Caco-2 (cell line): Measurements from ENCODE around the gene DNER. TPM values are rescaled to one million over a fixed set of nuclear protein-coding genes. Genes with fewer than 3 reads are reported as not detected.

Source experiments
- BruUV-seq: library from RNA; stranded (reverse); fragments of 400-500 nt; replicated peaks from 2 replicates; lab custom pipeline; 2021; lab: Mats Ljungman, UMichigan
- CTCF ChIA-PET: fragments of 300-600 bp; sonication (Branson Sonifier 250); formaldehyde crosslinking; loops from one replicate; lab custom pipeline; 2022; ENCODE audit warnings: antibody characterized with exemption; lab: Charles Lee
- POLR2A ChIA-PET: fragments of 300-600 bp; sonication (Branson Sonifier 250); formaldehyde crosslinking; loops from one replicate; lab custom pipeline; 2022; ENCODE audit warnings: antibody characterized with exemption; lab: Charles Lee
- DNase-seq, 2 experiments: peaks; one replicate each; pipeline versions ENCODE4 v3.0.0 to v3.0.0-alpha.2; 2020 to 2022
- H3K27me3 ChIP-seq: replicated peaks from 2 replicates; pipeline ENCODE4 v1.6.0; 2011; ENCODE audit warnings: low read length; ENCODE audit not compliant: control insufficient read depth, insufficient read depth
- H3K36me3 ChIP-seq: 2 replicates; pipeline ENCODE4 v1.5.1; 2011; ENCODE audit warnings: low read length; ENCODE audit not compliant: control insufficient read depth, insufficient read depth
- H3K4me1 ChIP-seq: fragments of 250-450 bp; sonication (Bioruptor Pico); 2 replicates; pipeline ENCODE4 v1.5.1; 2020; ENCODE audit warnings: mild to moderate bottlenecking
- H3K4me3 ChIP-seq: 2 replicates; pipeline ENCODE4 v1.5.1; 2011; ENCODE audit warnings: low read depth, mild to moderate bottlenecking, control low read depth, low read length
- H3K9me3 ChIP-seq: fragments of 250-450 bp; sonication (Bioruptor Pico); 2 replicates; pipeline ENCODE4 v1.5.1; 2020; ENCODE audit warnings: mild to moderate bottlenecking, moderate library complexity
- H3K27ac Mint-ChIP-seq: one replicate; pipeline ENCODE4 v1.8.0; 2022; ENCODE audit warnings: mixed read lengths; ENCODE audit not compliant: unreplicated experiment
- H3K27me3 Mint-ChIP-seq: one replicate; pipeline ENCODE4 v1.8.0; 2022; ENCODE audit warnings: mixed read lengths; ENCODE audit not compliant: insufficient read depth, unreplicated experiment
- H3K36me3 Mint-ChIP-seq: one replicate; pipeline ENCODE4 v1.8.0; 2022; ENCODE audit warnings: mild to moderate bottlenecking, mixed read lengths; ENCODE audit not compliant: insufficient read depth, unreplicated experiment
- H3K4me1 Mint-ChIP-seq: one replicate; pipeline ENCODE4 v1.8.0; 2022; ENCODE audit warnings: low read depth, mixed read lengths; ENCODE audit not compliant: unreplicated experiment
- H3K4me3 Mint-ChIP-seq: one replicate; pipeline ENCODE4 v1.8.0; 2022; ENCODE audit warnings: mild to moderate bottlenecking, moderate library complexity, mixed read lengths; ENCODE audit not compliant: unreplicated experiment
- H3K9me3 Mint-ChIP-seq: one replicate; pipeline ENCODE4 v1.8.0; 2022; ENCODE audit warnings: mixed read lengths; ENCODE audit not compliant: unreplicated experiment
- intact Hi-C: fragments of 100-400 bp; cut with micrococcal nuclease; formaldehyde crosslinking; loops from one replicate; pipeline ENCODE4 v1.10.0; 2022; ENCODE audit not compliant: unreplicated experiment
- total RNA-seq: library from RNA; stranded (reverse); gene quantifications from 2 replicates; pipeline ENCODE4 v1.2.3, GENCODE V29; 2022
- TF ChIP-seq, protein P1 (sequence below), 2 experiments: fragments of 200-600 bp in 1 of 2; IDR thresholded peaks; 1 replicate in 1 of 2; 2 replicates in 1 of 2; pipeline versions ENCODE4 v1.5.1 to v1.8.0; 2011 to 2022; ENCODE audit warnings: antibody characterized with exemption in 1 of 2, control low read depth in 1 of 2, inconsistent platforms in 1 of 2, low read depth in 1 of 2, low read length in 1 of 2, mild to moderate bottlenecking in 1 of 2, moderate library complexity in 1 of 2; ENCODE audit not compliant: insufficient read depth in 1 of 2, severe bottlenecking in 1 of 2, unreplicated experiment in 1 of 2

Gene DNER
- total RNA-seq, 1 experiment from 2014 or later, result not detected

DNA sequence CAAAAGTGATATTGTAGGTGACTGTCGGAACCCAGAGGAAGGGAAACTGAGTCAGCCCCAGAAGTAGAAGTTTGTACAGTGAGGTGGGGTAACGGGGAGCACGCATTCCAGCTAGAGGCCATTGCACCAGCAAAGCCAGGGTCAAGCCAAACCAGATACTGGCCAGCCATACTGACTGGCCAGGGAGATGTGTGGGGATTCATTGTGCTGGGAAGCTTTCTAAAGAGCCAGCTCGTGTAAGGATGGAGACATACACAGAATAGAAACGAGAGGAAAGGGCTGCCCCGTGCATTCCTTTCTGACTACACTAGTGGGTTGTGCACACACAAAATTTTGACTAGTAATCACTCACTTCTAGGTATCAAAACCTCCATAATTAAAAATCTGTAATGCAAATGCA is 268.0 kb downstream of the DNER start:
- TF ChIP-seq, protein P1, sequence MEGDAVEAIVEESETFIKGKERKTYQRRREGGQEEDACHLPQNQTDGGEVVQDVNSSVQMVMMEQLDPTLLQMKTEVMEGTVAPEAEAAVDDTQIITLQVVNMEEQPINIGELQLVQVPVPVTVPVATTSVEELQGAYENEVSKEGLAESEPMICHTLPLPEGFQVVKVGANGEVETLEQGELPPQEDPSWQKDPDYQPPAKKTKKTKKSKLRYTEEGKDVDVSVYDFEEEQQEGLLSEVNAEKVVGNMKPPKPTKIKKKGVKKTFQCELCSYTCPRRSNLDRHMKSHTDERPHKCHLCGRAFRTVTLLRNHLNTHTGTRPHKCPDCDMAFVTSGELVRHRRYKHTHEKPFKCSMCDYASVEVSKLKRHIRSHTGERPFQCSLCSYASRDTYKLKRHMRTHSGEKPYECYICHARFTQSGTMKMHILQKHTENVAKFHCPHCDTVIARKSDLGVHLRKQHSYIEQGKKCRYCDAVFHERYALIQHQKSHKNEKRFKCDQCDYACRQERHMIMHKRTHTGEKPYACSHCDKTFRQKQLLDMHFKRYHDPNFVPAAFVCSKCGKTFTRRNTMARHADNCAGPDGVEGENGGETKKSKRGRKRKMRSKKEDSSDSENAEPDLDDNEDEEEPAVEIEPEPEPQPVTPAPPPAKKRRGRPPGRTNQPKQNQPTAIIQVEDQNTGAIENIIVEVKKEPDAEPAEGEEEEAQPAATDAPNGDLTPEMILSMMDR (IDR thresholded peaks at IDR 0.05; ENCODE audit: insufficient read depth in 1 of 2, low read depth in 1 of 2, low read length in 1 of 2, severe bottlenecking in 1 of 2, unreplicated experiment in 1 of 2), result no peak

DNA sequence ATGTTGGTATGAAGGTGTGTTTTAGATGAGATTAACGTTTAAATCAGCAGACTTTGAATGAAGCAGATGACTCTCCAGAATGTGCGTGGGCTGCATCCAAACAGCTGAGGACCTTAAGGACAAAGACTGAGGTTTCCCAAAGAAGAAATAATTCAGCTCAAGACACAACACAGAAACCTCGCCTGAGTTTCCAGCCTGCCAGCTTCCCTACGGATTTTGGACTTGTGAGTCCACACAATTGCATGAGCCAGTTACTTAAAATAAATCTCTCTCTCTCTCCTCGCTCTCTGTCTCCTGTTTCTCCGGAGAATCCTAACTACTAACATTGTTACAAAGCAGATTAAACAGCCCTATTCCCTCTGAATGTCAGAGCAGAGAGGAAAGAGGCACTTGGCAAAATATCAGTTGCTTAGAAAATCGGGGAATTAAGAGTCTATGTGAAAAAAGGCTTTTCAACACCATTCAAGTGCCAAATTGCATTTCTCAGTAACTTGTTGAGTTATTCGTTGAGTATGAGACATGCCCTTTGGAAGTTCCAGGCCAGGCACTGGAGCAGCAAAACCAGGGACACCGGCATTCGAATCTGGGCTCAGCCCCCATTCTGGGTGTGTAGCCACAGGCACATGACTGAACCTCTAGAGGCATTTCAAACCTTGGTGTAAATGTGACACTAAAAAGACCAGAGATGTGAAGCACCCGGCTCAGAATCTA is 268.7 kb downstream of the DNER start:
- no peaks in the 10 kb centered on the region for H3K9me3 ChIP-seq
- Mint-ChIP-seq H3K4me1 (no peaks in the 10 kb centered on the region), H3K27ac (no peak overlapping the region), H3K27me3 (peaks cover 7% of the 10 kb centered on the region), H3K9me3 (peaks cover 8% of the 10 kb centered on the region), H3K4me3 (no peak overlapping the region), H3K36me3 (no peaks in the 10 kb centered on the region)
- BruUV-seq, result no TSS peak
- H3K27me3 ChIP-seq, result no peaks in the 10 kb centered on the region
- no peak overlapping the region for H3K4me3 ChIP-seq
- TF ChIP-seq, protein P1 (IDR thresholded peaks at IDR 0.05; ENCODE audit: insufficient read depth in 1 of 2, low read depth in 1 of 2, low read length in 1 of 2, severe bottlenecking in 1 of 2, unreplicated experiment in 1 of 2), result no peak
- ChIA-PET CTCF (interaction anchor here (0.9 kb wide), 1 partner anchor 15 kb away, joined by 4 read pairs; no protein-coding TSS in a partner anchor), POLR2A (no interaction called here)
- DNase-seq, result no peak
- no peaks in the 10 kb centered on the region for H3K4me1 ChIP-seq
- no peaks in the 10 kb centered on the region for H3K36me3 ChIP-seq
- intact Hi-C loops, result loop anchor here (10.0 kb wide), 1 partner anchor 741 kb away; no protein-coding TSS in a partner anchor

More for the DNA sequence above, 268.0 kb downstream of the DNER start:
- Histone ChIP-seq H3K27me3 (no peaks in the 10 kb centered on the region), H3K36me3 (no peaks in the 10 kb centered on the region), H3K9me3 (no peaks in the 10 kb centered on the region), H3K4me1 (no peaks in the 10 kb centered on the region), H3K4me3 (no peak overlapping the region)
- Mint-ChIP-seq H3K9me3 (peaks cover 1% of the 10 kb centered on the region), H3K4me1 (no peaks in the 10 kb centered on the region), H3K27ac (no peak overlapping the region), H3K27me3 (peaks cover under 1% of the 10 kb centered on the region), H3K4me3 (no peak overlapping the region), H3K36me3 (no peaks in the 10 kb centered on the region)
- no peak for DNase-seq
- ChIA-PET POLR2A (no interaction called here), CTCF (no interaction called here)
- intact Hi-C loops, result loop anchor here (10.0 kb wide), 1 partner anchor 742 kb away; no protein-coding TSS in a partner anchor
- BruUV-seq, result no TSS peak

DNA sequence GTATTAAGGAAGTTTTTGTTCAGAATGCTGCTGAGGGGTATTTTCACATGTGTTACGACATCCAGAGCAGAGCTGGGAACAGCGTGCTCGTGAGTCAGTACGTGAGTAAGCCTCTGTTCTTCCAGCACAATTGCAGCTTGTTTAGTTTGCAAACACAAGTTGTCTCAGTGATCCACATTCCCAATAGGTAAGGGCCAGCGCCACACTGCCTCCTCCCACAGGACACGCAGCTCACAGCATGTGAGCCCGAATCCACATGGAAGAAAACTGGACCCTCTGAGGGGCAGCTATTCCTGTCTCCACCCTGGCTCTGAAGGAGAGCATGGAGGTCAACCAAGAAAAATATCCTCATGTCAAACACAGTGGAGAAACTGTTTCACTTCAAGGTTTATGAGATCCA is 269.3 kb downstream of the DNER start:
- H3K4me3 ChIP-seq, result no peak overlapping the region
- Mint-ChIP-seq H3K4me3 (no peak overlapping the region), H3K27me3 (peaks cover 11% of the 10 kb centered on the region)

More for the DNA sequence above, 269.3 kb downstream of the DNER start:
- intact Hi-C loops, result loop anchor here (10.0 kb wide), 1 partner anchor 740 kb away; no protein-coding TSS in a partner anchor
- H3K4me1 ChIP-seq, result no peaks in the 10 kb centered on the region
- Mint-ChIP-seq H3K27ac (no peak overlapping the region), H3K9me3 (peaks cover 12% of the 10 kb centered on the region), H3K4me1 (no peaks in the 10 kb centered on the region), H3K36me3 (no peaks in the 10 kb centered on the region)
- DNase-seq, result peak in 1 of 2 experiments; percentile 20
- ChIA-PET POLR2A (no interaction called here), CTCF (interaction anchor here (0.9 kb wide), 1 partner anchor 14 kb away, joined by 4 read pairs; no protein-coding TSS in a partner anchor)
- H3K27me3 ChIP-seq, result no peaks in the 10 kb centered on the region
- no TSS peak for BruUV-seq
- no peaks in the 10 kb centered on the region for H3K9me3 ChIP-seq
- no peaks in the 10 kb centered on the region for H3K36me3 ChIP-seq
- TF ChIP-seq, protein P1 (IDR thresholded peaks at IDR 0.05; ENCODE audit: insufficient read depth in 1 of 2, low read depth in 1 of 2, low read length in 1 of 2, severe bottlenecking in 1 of 2, unreplicated experiment in 1 of 2), result no peak
